ENCODE data around the gene PCDHB9. TPM values are rescaled to one million over a fixed set of nuclear protein-coding genes. Genes with fewer than 3 reads are reported as not detected.
"Not testable (repeated sequence)": the region's sequence is repeated elsewhere in the genome, so short reads cannot be mapped to it uniquely, and the experiment has no call there.

Gene PCDHB9
- total RNA-seq, 4 donors from 2014 or later = 1.5 to 2.9 (median 2.2) TPM

DNA sequence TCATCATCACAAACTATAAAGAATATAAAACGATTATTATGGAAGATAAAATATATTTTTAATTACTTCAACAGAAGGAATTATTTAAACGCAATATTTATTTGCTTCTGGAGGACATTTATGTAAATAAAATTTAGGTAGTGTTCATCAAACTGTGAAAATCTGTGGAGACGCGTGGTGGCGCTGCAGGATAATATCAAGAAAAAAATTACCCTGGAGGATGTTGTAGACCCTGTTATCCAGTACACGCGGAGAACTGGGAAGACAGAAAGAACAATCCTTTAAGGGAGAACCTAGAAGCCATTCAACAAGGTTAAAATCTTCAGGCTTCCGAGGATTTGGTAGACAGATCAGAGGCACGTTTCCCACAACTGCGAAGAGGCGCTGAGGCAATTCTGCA lies 21.5 kb downstream of the PCDHB9 start, which contains the start of gene PCDHB12:
Gene PCDHB12 (plus strand): TSS at position 242 of the 400 bp plus-strand sequence. CDS start 189 bp downstream, outside the sequence.
- H3K4me3 ChIP-seq = peak within 1 kb of the TSS in 2 of 4 donors; percentile 28 to 30
- DNase-seq (ENCODE audit: extremely low spot score) = no peak
- no peak within 1 kb of the TSS for H3K27ac ChIP-seq (replicated peaks in 1 of 4)
- TF ChIP-seq POLR2A (IDR thresholded peaks at IDR 0.05; ENCODE audit: low read depth) = no peak
- TF ChIP-seq, protein P1, sequence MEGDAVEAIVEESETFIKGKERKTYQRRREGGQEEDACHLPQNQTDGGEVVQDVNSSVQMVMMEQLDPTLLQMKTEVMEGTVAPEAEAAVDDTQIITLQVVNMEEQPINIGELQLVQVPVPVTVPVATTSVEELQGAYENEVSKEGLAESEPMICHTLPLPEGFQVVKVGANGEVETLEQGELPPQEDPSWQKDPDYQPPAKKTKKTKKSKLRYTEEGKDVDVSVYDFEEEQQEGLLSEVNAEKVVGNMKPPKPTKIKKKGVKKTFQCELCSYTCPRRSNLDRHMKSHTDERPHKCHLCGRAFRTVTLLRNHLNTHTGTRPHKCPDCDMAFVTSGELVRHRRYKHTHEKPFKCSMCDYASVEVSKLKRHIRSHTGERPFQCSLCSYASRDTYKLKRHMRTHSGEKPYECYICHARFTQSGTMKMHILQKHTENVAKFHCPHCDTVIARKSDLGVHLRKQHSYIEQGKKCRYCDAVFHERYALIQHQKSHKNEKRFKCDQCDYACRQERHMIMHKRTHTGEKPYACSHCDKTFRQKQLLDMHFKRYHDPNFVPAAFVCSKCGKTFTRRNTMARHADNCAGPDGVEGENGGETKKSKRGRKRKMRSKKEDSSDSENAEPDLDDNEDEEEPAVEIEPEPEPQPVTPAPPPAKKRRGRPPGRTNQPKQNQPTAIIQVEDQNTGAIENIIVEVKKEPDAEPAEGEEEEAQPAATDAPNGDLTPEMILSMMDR (IDR thresholded peaks at IDR 0.05) = peak; percentile 6 to 24 (median 17)
- H3K9me3 ChIP-seq = peaks cover 0 to 92% (median 55%) of the 10 kb centered on the region in 4 donors
- no peaks in the 10 kb centered on the region for H3K36me3 ChIP-seq
- H3K27me3 ChIP-seq = peaks cover 0 to 13% (median 0%) of the 10 kb centered on the region in 4 donors
- intact Hi-C loops (cut with DNase I) = no loop called here
- 26% methylated on average over 11 of the region's 11 CpGs for WGBS
- H3K4me1 ChIP-seq = no peaks in the 10 kb centered on the region

DNA sequence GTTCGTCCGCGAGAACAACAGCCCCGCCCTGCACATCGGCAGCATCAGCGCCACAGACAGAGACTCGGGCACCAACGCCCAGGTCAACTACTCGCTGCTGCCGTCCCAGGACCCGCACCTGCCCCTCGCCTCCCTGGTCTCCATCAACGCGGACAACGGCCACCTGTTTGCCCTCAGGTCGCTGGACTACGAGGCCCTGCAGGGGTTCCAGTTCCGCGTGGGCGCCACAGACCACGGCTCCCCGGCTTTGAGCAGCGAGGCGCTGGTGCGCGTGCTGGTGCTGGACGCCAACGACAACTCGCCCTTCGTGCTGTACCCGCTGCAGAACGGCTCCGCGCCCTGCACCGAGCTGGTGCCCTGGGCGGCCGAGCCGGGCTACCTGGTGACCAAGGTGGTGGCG lies 23.3 kb downstream of the PCDHB9 start:
- H3K27ac ChIP-seq (replicated peaks in 1 of 4); H3K36me3 ChIP-seq; H3K4me1 ChIP-seq; DNase-seq (ENCODE audit: extremely low spot score); H3K4me3 ChIP-seq: not testable (repeated sequence)
- intact Hi-C loops (cut with DNase I) = loop anchor here (10.0 kb wide), 1 partner anchor 355 kb away; no protein-coding TSS in a partner anchor
- Histone ChIP-seq H3K9me3 (peaks cover 0 to 90% (median 60%) of the 10 kb centered on the region in 4 donors), H3K27me3 (peaks cover 0 to 14% (median 0%) of the 10 kb centered on the region in 4 donors)
- WGBS = 31% methylated on average over 17 of the region's 39 CpGs

DNA sequence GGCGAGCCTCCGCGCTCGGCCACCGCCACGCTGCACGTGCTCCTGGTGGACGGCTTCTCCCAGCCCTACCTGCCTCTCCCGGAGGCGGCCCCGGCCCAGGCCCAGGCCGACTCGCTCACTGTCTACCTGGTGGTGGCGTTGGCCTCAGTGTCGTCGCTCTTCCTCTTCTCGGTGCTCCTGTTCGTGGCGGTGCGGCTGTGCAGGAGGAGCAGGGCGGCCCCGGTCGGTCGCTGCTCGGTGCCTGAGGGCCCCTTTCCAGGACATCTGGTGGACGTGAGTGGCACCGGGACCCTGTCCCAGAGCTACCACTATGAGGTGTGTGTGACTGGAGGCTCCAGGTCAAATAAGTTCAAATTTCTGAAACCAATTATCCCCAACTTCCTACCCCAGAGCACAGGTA lies 23.9 kb downstream of the PCDHB9 start:
- not testable (repeated sequence) for H3K4me1 ChIP-seq; DNase-seq (ENCODE audit: extremely low spot score); H3K4me3 ChIP-seq; H3K36me3 ChIP-seq; H3K27ac ChIP-seq (replicated peaks in 1 of 4)
- Histone ChIP-seq H3K27me3 (peaks cover 0 to 19% (median 0%) of the 10 kb centered on the region in 4 donors), H3K9me3 (peaks cover 0 to 88% (median 61%) of the 10 kb centered on the region in 4 donors)
- intact Hi-C loops (cut with DNase I) = loop anchor here (10.0 kb wide), 1 partner anchor 354 kb away; no protein-coding TSS in a partner anchor
- 16% methylated on average over 6 of the region's 27 CpGs for WGBS

DNA sequence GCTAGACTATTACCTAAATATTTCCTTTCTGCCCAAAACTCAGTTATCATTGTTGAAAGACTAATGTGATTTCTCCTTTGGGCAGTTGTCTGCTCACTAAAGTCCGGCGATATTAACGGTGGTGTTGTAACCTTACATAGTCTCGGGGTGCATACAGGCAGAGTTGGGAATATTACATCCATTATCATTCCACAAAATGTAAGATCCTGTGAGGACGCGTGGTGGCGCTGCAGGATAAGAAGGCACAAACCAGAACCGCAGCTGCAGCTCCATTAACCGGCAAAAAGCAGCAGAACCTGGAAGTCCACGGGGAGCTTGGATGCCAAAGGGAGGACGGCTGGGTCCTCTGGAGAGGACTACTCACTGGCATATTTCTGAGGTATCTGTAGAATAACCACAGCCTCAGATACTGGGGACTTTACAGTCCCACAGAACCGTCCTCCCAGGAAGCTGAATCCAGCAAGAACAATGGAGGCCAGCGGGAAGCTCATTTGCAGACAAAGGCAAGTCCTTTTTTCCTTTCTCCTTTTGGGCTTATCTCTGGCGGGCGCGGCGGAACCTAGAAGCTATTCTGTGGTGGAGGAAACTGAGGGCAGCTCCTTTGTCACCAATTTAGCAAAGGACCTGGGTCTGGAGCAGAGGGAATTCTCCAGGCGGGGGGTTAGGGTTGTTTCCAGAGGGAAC lies 26.8 kb downstream of the PCDHB9 start, which contains the start of gene PCDHB13:
Gene PCDHB13 (plus strand): TSS at position 264 of the 684 bp plus-strand sequence. CDS start 205 bp downstream, at position 469.
- DNase-seq (ENCODE audit: extremely low spot score); H3K4me1 ChIP-seq; H3K27ac ChIP-seq (replicated peaks in 1 of 4); H3K36me3 ChIP-seq: not testable (repeated sequence)
- intact Hi-C loops (cut with DNase I) = loop anchor here (10.0 kb wide), 1 partner anchor 351 kb away; no protein-coding TSS in a partner anchor
- Histone ChIP-seq H3K27me3 (peaks cover 0 to 20% (median 0%) of the 10 kb centered on the region in 4 donors), H3K9me3 (peaks cover 0 to 90% (median 63%) of the 10 kb centered on the region in 4 donors), H3K4me3 (peak within 1 kb of the TSS; percentile 12 to 43 (median 32))
- TF ChIP-seq, protein P1 (IDR thresholded peaks at IDR 0.05) = peak; percentile 25 to 42 (median 36)
- 16% methylated on average over 14 of the region's 18 CpGs for WGBS

DNA sequence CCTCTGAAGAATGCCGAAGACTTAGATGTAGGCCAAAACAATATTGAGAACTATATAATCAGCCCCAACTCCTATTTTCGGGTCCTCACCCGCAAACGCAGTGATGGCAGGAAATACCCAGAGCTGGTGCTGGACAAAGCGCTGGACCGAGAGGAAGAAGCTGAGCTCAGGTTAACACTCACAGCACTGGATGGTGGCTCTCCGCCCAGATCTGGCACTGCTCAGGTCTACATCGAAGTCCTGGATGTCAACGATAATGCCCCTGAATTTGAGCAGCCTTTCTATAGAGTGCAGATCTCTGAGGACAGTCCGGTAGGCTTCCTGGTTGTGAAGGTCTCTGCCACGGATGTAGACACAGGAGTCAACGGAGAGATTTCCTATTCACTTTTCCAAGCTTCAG lies 27.6 kb downstream of the PCDHB9 start:
- not testable (repeated sequence) for H3K27ac ChIP-seq (replicated peaks in 1 of 4); DNase-seq (ENCODE audit: extremely low spot score); H3K4me3 ChIP-seq; H3K4me1 ChIP-seq; H3K36me3 ChIP-seq
- H3K9me3 ChIP-seq = peaks cover 0 to 90% (median 63%) of the 10 kb centered on the region in 4 donors
- WGBS = 68% methylated on average over 7 of the region's 12 CpGs
- peaks cover 0 to 16% (median 0%) of the 10 kb centered on the region in 4 donors for H3K27me3 ChIP-seq
- intact Hi-C loops (cut with DNase I) = loop anchor here (10.0 kb wide), 1 partner anchor 350 kb away; no protein-coding TSS in a partner anchor

DNA sequence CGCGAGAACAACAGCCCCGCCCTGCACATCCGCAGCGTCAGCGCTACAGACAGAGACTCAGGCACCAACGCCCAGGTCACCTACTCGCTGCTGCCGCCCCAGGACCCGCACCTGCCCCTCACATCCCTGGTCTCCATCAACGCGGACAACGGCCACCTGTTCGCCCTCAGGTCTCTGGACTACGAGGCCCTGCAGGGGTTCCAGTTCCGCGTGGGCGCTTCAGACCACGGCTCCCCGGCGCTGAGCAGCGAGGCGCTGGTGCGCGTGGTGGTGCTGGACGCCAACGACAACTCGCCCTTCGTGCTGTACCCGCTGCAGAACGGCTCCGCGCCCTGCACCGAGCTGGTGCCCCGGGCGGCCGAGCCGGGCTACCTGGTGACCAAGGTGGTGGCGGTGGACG lies 28.5 kb downstream of the PCDHB9 start:
- H3K27ac ChIP-seq (replicated peaks in 1 of 4); H3K4me3 ChIP-seq; H3K4me1 ChIP-seq; H3K36me3 ChIP-seq; DNase-seq (ENCODE audit: extremely low spot score): not testable (repeated sequence)
- peaks cover 0 to 89% (median 64%) of the 10 kb centered on the region in 4 donors for H3K9me3 ChIP-seq
- intact Hi-C loops (cut with DNase I) = loop anchor here (10.0 kb wide), 1 partner anchor 349 kb away; no protein-coding TSS in a partner anchor
- H3K27me3 ChIP-seq = peaks cover 0 to 10% (median 0%) of the 10 kb centered on the region in 4 donors
- WGBS = 30% methylated on average over 20 of the region's 40 CpGs

DNA sequence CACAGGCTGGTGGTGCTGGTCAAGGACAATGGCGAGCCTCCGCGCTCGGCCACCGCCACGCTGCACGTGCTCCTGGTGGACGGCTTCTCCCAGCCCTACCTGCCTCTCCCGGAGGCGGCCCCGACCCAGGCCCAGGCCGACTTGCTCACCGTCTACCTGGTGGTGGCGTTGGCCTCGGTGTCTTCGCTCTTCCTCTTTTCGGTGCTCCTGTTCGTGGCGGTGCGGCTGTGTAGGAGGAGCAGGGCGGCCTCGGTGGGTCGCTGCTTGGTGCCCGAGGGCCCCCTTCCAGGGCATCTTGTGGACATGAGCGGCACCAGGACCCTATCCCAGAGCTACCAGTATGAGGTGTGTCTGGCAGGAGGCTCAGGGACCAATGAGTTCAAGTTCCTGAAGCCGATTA lies 29.1 kb downstream of the PCDHB9 start:
- intact Hi-C loops (cut with DNase I) = loop anchor here (10.0 kb wide), 1 partner anchor 349 kb away; no protein-coding TSS in a partner anchor
- H3K4me1 ChIP-seq; DNase-seq (ENCODE audit: extremely low spot score); H3K4me3 ChIP-seq; H3K27ac ChIP-seq (replicated peaks in 1 of 4); H3K36me3 ChIP-seq: not testable (repeated sequence)
- H3K27me3 ChIP-seq = peaks cover 0 to 10% (median 0%) of the 10 kb centered on the region in 4 donors
- WGBS = 22% methylated on average over 12 of the region's 26 CpGs
- peaks cover 0 to 91% (median 66%) of the 10 kb centered on the region in 4 donors for H3K9me3 ChIP-seq
